ENCODE measurements around the gene TMEM82. TPM values are rescaled to one million over a fixed set of nuclear protein-coding genes. Genes with fewer than 3 reads are reported as not detected.
A peak's percentile ranks its signal among the peaks of the same experiment; 100 is the strongest.

The TMEM82 gene
- total and polyA plus RNA-seq, 2 of the 13 experiments (the other 11 are each of a cell fraction or from before 2014, with no cell fraction given): 0.24 to 0.97 TPM

DNA sequence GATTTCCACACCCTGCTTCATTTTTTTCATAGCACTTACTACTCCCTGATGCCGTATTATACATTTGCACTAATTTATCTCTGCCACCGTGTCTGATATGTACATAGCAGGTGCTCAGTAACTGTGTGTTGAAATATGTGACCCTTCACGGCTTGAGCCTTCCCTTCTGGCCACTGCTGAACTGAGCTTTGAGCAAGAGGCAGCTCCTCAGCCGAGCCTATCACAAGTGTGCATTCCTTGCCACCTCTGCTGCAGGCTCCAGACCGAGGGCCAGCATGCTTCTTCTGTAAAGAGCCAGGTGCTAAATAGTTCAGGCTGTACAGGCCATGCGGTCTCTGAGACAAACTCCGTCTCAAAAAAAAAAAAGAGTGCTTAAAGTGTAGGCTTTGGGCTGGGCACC, 35.5 kb upstream of the TMEM82 start:
- in situ Hi-C loops (cut with HindIII; ENCODE audit: extremely low pct_ligation_motif_present, low pct_unique_long_range_greater_than_20kb): no loop called here
- peaks cover 7% of the 10 kb centered on the region for H3K79me2 ChIP-seq (ENCODE audit: insufficient read depth, low read length)

DNA sequence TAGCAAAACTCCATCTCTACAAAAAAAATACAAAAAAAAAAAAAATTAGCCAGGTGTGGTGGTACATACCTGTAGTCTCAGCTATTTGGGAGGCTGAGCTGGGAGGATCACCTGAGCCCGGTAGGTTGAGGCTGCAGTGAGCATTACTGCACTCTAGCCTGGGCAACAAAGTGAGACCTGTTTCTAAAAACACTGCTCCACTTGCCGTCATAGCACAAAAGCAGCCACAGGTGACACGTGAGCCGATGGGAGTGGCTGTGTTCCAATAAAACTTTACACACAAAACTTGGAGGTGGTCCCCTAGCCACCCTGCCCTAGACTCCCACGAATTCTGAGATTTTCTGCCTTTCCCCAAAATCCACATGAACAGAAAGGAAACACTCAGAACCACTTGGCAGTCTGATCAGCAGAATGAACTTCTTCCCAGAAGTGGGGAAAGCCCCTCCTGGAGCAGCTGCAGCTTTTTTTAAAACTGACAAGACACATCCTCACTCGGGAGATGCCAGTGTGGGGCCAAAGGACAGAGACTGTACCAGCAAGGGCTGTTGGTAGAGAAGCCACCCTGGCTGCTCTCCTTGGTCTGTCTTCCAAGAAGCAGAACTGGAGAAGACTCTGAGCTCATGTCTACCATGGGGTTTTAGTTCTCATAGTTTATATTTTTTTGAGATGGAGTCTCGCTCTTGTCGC, 34.9 kb upstream of the TMEM82 start:
- Histone ChIP-seq H3K4me1 (ENCODE audit: insufficient read depth, low read length) (no peaks in the 10 kb centered on the region), H3K79me2 (ENCODE audit: insufficient read depth, low read length) (peaks cover 7% of the 10 kb centered on the region), H4K20me1 (ENCODE audit: insufficient read depth, low read length) (0 out of 2 replicates have a peak, but pooled peaks cover 4% of the 10 kb centered on the region), H3K9ac (ENCODE audit: insufficient read depth, low read depth, low read length) (no peak overlapping the region), H3K9me3 (ENCODE audit: low read length) (no peaks in the 10 kb centered on the region), H3K27ac (ENCODE audit: extremely low read length, insufficient read depth, low read length) (no peak overlapping the region), H2AFZ (ENCODE audit: low read length) (no peak overlapping the region), H3K4me3 (replicated peaks in 1 of 3; ENCODE audit: insufficient read depth in 1 of 3, low read depth in 2 of 3, low read length in 3 of 3) (no peak overlapping the region), H3K27me3 (ENCODE audit: control insufficient read depth in 1 of 2, insufficient read depth in 2 of 2, low read length in 2 of 2) (no peaks in the 10 kb centered on the region), H3K36me3 (replicated peaks in 1 of 2; ENCODE audit: control insufficient read depth in 1 of 2, insufficient read depth in 2 of 2, low read length in 2 of 2) (peaks cover 4 to 21% of the 10 kb centered on the region in 2 experiments; a peak in 3 of 5 replicates), H3K4me2 (ENCODE audit: low read depth, low read length) (no peak overlapping the region)
- no TSS peak for BruUV-seq (replicated peaks)
- in situ Hi-C loops (cut with HindIII; ENCODE audit: extremely low pct_ligation_motif_present, low pct_unique_long_range_greater_than_20kb): no loop called here
- FAIRE-seq (no peak), ATAC-seq (no peak), DNase-seq (ENCODE audit: low spot score) (no peak)
- CTCF ChIA-PET (ENCODE audit: low intra/inter-chr PET ratio, low total read pairs): no interaction called here
- intact Hi-C loops (cut with micrococcal nuclease; ENCODE audit: unreplicated experiment): no loop called here
- no peak for TF ChIP-seq ZBTB40 (IDR thresholded peaks at IDR 0.05)
- peak; percentile 25; the same call in 1 of the 2 replicates for TF ChIP-seq ZBTB40 (CRISPR knock-in tag; IDR thresholded peaks at IDR 0.05)
- no peak for TF ChIP-seq DBP (CRISPR knock-in tag; IDR thresholded peaks at IDR 0.05; ENCODE audit: not compliant biosample characterization)
- no peak for TF ChIP-seq NFYC (CRISPR knock-in tag; IDR thresholded peaks at IDR 0.05)
- no peak for TF ChIP-seq FIP1L1 (IDR thresholded peaks at IDR 0.05; ENCODE audit: borderline replicate concordance, insufficient read depth, low read depth, low read length)
- WGBS (ENCODE audit: low lambda C conversion rate): 98% methylated on average over 8 of the region's 8 CpGs
- POLR2A ChIA-PET: no interaction called here

More for the DNA sequence above, 35.5 kb upstream of the TMEM82 start:
- no peak overlapping the region for H3K4me2 ChIP-seq (ENCODE audit: low read depth, low read length)
- no peaks in the 10 kb centered on the region for H3K4me1 ChIP-seq (ENCODE audit: insufficient read depth, low read length)
- H3K27me3 ChIP-seq (ENCODE audit: control insufficient read depth in 1 of 2, insufficient read depth in 2 of 2, low read length in 2 of 2): no peaks in the 10 kb centered on the region
- POLR2A ChIA-PET: no interaction called here
- no peaks in the 10 kb centered on the region for H3K9me3 ChIP-seq (ENCODE audit: low read length)
- TF ChIP-seq FOXC1 (CRISPR knock-in tag; IDR thresholded peaks at IDR 0.05; ENCODE audit: borderline replicate concordance): no peak
- no peak for TF ChIP-seq WIZ (CRISPR knock-in tag; IDR thresholded peaks at IDR 0.05)
- 0 out of 2 replicates have a peak, but pooled peaks cover 4% of the 10 kb centered on the region for H4K20me1 ChIP-seq (ENCODE audit: insufficient read depth, low read length)
- DNase-seq (ENCODE audit: low spot score) (no peak), ATAC-seq (no peak), FAIRE-seq (no peak)
- no peak overlapping the region for H2AFZ ChIP-seq (ENCODE audit: low read length)
- CTCF ChIA-PET (ENCODE audit: low intra/inter-chr PET ratio, low total read pairs): no interaction called here
- intact Hi-C loops (cut with micrococcal nuclease; ENCODE audit: unreplicated experiment): no loop called here
- WGBS (ENCODE audit: low lambda C conversion rate): 89% methylated on average over 7 of the region's 7 CpGs
- no peak overlapping the region for H3K9ac ChIP-seq (ENCODE audit: insufficient read depth, low read depth, low read length)
- H3K36me3 ChIP-seq (replicated peaks in 1 of 2; ENCODE audit: control insufficient read depth in 1 of 2, insufficient read depth in 2 of 2, low read length in 2 of 2): peaks cover 4 to 21% of the 10 kb centered on the region in 2 experiments; a peak in 3 of 5 replicates
- no peak overlapping the region for H3K4me3 ChIP-seq (replicated peaks in 1 of 3; ENCODE audit: insufficient read depth in 1 of 3, low read depth in 2 of 3, low read length in 3 of 3)
- no TSS peak for BruUV-seq (replicated peaks)
- no peak overlapping the region for H3K27ac ChIP-seq (ENCODE audit: extremely low read length, insufficient read depth, low read length)
